IMR-90 (cell line): ENCODE data around the gene KIF6. TPM values are rescaled to one million over a fixed set of nuclear protein-coding genes. Genes with fewer than 3 reads are reported as not detected.

ENCODE experiments used
- ATAC-seq: fragments of 200-7000 bp; cut with Tn5 transposase; 2 replicates; pipeline ENCODE4 v1.9.1; 2020; ENCODE audit warnings: low read depth, mild to moderate bottlenecking, moderate library complexity
- BruUV-seq: library from RNA; stranded (reverse); fragments of 400-500 nt; replicated peaks from 2 replicates; lab custom pipeline; 2021; lab: Mats Ljungman, UMichigan
- CTCF ChIA-PET: fragments of 300-600 bp; formaldehyde crosslinking; extraction: SDS; loops from one replicate; lab custom pipeline; 2021; ENCODE audit warnings: antibody characterized with exemption; lab: Yijun Ruan, JAX
- POLR2A ChIA-PET: fragments of 300-600 bp; sonication (Branson Sonifier 250); formaldehyde crosslinking; loops from one replicate; lab custom pipeline; 2022; ENCODE audit warnings: antibody characterized with exemption; ENCODE audit not compliant: unreplicated experiment; lab: Charles Lee
- DNase-seq: peaks from one replicate; pipeline ENCODE4 v3.0.0; 2013
- H2AFZ ChIP-seq: replicated peaks from 2 replicates; pipeline ENCODE3; 2013; ENCODE audit warnings: low read length, mild to moderate bottlenecking; ENCODE audit not compliant: poor library complexity
- H2AK5ac ChIP-seq: 2 replicates; pipeline ENCODE4 v1.6.1; 2013; ENCODE audit warnings: low read depth, low read length, inconsistent platforms
- H2AK9ac ChIP-seq: replicated peaks from 2 replicates; pipeline ENCODE3; 2013; ENCODE audit warnings: mild to moderate bottlenecking, low read depth, low read length, moderate library complexity; ENCODE audit not compliant: poor library complexity
- H2BK120ac ChIP-seq: 2 replicates; pipeline ENCODE4 v1.6.1; 2013; ENCODE audit warnings: low read depth, low read length, inconsistent platforms
- H2BK15ac ChIP-seq: 3 replicates; pipeline ENCODE4 v1.6.1; 2013; ENCODE audit warnings: low read depth, low read length, inconsistent platforms
- H2BK20ac ChIP-seq: 2 replicates; pipeline ENCODE4 v1.6.1; 2013; ENCODE audit warnings: low read depth, mild to moderate bottlenecking, inconsistent platforms, low read length, moderate library complexity
- H2BK5ac ChIP-seq: 2 replicates; pipeline ENCODE4 v1.6.1; 2013; ENCODE audit warnings: mild to moderate bottlenecking, low read depth, low read length, inconsistent platforms; ENCODE audit not compliant: poor library complexity, severe bottlenecking
- H3K14ac ChIP-seq: replicated peaks from 2 replicates; pipeline ENCODE4 v1.6.1; 2013; ENCODE audit warnings: low read depth, low read length, inconsistent platforms
- H3K18ac ChIP-seq: 2 replicates; pipeline ENCODE4 v1.6.1; 2013; ENCODE audit warnings: low read depth, low read length, control low read depth
- H3K23ac ChIP-seq: 2 replicates; pipeline ENCODE4 v1.6.1; 2013; ENCODE audit warnings: low read depth, low read length, inconsistent platforms
- H3K27ac ChIP-seq: 2 replicates; pipeline ENCODE4 v1.5.1; 2013; ENCODE audit warnings: mild to moderate bottlenecking, control low read depth, low read length; ENCODE audit not compliant: insufficient read depth
- H3K27me3 ChIP-seq: 2 replicates; pipeline ENCODE4 v1.6.1; 2013; ENCODE audit warnings: low read length; ENCODE audit not compliant: control insufficient read depth, insufficient read depth
- H3K36me3 ChIP-seq: 2 replicates; pipeline ENCODE4 v1.6.1; 2013; ENCODE audit warnings: low read length, mixed read lengths; ENCODE audit not compliant: control insufficient read depth, insufficient read depth
- H3K4ac ChIP-seq: 2 replicates; pipeline ENCODE4 v1.6.1; 2013; ENCODE audit warnings: low read depth, low read length, inconsistent platforms
- H3K4me1 ChIP-seq: 2 replicates; pipeline ENCODE4 v1.6.1; 2013; ENCODE audit warnings: low read length, mixed read lengths; ENCODE audit not compliant: control insufficient read depth, insufficient read depth
- H3K4me2 ChIP-seq: 2 replicates; pipeline ENCODE4 v1.6.1; 2013; ENCODE audit warnings: low read depth, mild to moderate bottlenecking, control low read depth, low read length, moderate library complexity
- H3K4me3 ChIP-seq: 2 replicates; pipeline ENCODE4 v1.5.1; 2013; ENCODE audit warnings: low read depth, mild to moderate bottlenecking, control low read depth, low read length, moderate library complexity; ENCODE audit not compliant: insufficient read depth
- H3K56ac ChIP-seq: 2 replicates; pipeline ENCODE4 v1.6.1; 2013; ENCODE audit warnings: low read length, inconsistent platforms; ENCODE audit not compliant: insufficient read depth; ENCODE audit errors: extremely low read depth
- H3K79me1 ChIP-seq, 2 experiments: 2 replicates each; pipeline ENCODE4 v1.6.1; 2013; ENCODE audit warnings: low read length in 2 of 2, inconsistent platforms in 1 of 2, low read depth in 1 of 2
- H3K9ac ChIP-seq: 2 replicates; pipeline ENCODE4 v1.6.1; 2013; ENCODE audit warnings: low read depth, low read length, control low read depth
- H3K9me1 ChIP-seq: 2 replicates; pipeline ENCODE4 v1.6.1; 2013; ENCODE audit warnings: low read length, inconsistent platforms; ENCODE audit not compliant: insufficient read depth
- H3K9me3 ChIP-seq: 2 replicates; pipeline ENCODE4 v1.6.1; 2013; ENCODE audit warnings: low read length; ENCODE audit not compliant: control insufficient read depth, insufficient read depth
- H4K20me1 ChIP-seq: 2 replicates; pipeline ENCODE4 v1.6.1; 2013; ENCODE audit warnings: low read length, inconsistent platforms; ENCODE audit not compliant: insufficient read depth
- H4K5ac ChIP-seq: 2 replicates; pipeline ENCODE4 v1.6.1; 2013; ENCODE audit warnings: mild to moderate bottlenecking, low read depth, low read length, control low read depth
- H4K8ac ChIP-seq, 2 experiments: 2 replicates each; pipeline ENCODE4 v1.6.1; 2013; ENCODE audit warnings: low read depth in 2 of 2, low read length in 2 of 2, control low read depth in 1 of 2, inconsistent platforms in 1 of 2
- H4K91ac ChIP-seq: 2 replicates; pipeline ENCODE4 v1.6.1; 2013; ENCODE audit warnings: low read depth, low read length, inconsistent platforms; ENCODE audit not compliant: insufficient read depth
- BHLHE40 ChIP-seq: fragments of 150-350 bp; IDR thresholded peaks from 2 replicates; pipeline ENCODE4 v1.6.1; 2016; ENCODE audit warnings: mild to moderate bottlenecking, low read depth, low read length
- CEBPB ChIP-seq: IDR thresholded peaks from 2 replicates; pipeline ENCODE4 v1.6.1; 2012; ENCODE audit warnings: low read depth, low read length, improper control_type of control experiment
- CHD1 ChIP-seq: IDR thresholded peaks from 2 replicates; pipeline ENCODE4 v1.6.1; 2012; ENCODE audit warnings: low read depth, low read length, improper control_type of control experiment
- FOS ChIP-seq: fragments of 150-350 bp; IDR thresholded peaks from 2 replicates; pipeline ENCODE4 v1.6.1; 2016; ENCODE audit warnings: low read depth, low read length
- MAFK ChIP-seq: IDR thresholded peaks from 2 replicates; pipeline ENCODE4 v1.6.1; 2012; ENCODE audit warnings: low read depth, low read length, improper control_type of control experiment
- MAZ ChIP-seq: IDR thresholded peaks from 2 replicates; pipeline ENCODE4 v1.6.1; 2012; ENCODE audit warnings: low read depth, mild to moderate bottlenecking, low read length, improper control_type of control experiment, moderate library complexity, borderline replicate concordance
- MXI1 ChIP-seq: IDR thresholded peaks from 2 replicates; pipeline ENCODE4 v1.6.1; 2012; ENCODE audit warnings: low read depth, mild to moderate bottlenecking, low read length, moderate library complexity, borderline replicate concordance
- NFE2L2 ChIP-seq: fragments of 150-350 bp; IDR thresholded peaks from 2 replicates; pipeline ENCODE4 v1.6.1; 2016; ENCODE audit warnings: low read depth, mild to moderate bottlenecking, low read length
- POLR2A ChIP-seq: IDR thresholded peaks from 2 replicates; pipeline ENCODE4 v1.6.1; 2012; ENCODE audit warnings: mild to moderate bottlenecking, low read depth, low read length
- RAD21 ChIP-seq: IDR thresholded peaks from 2 replicates; pipeline ENCODE4 v1.6.1; 2012; ENCODE audit warnings: low read length, improper control_type of control experiment
- RCOR1 ChIP-seq: IDR thresholded peaks from 2 replicates; pipeline ENCODE4 v1.6.1; 2012; ENCODE audit warnings: mild to moderate bottlenecking, low read length, improper control_type of control experiment; ENCODE audit not compliant: insufficient replicate concordance
- RFX5 ChIP-seq: IDR thresholded peaks from 2 replicates; pipeline ENCODE4 v1.8.0; 2012; ENCODE audit warnings: low read depth, mild to moderate bottlenecking, low read length, moderate library complexity
- WGBS, 2 experiments: methylation state at CpG; one replicate each; pipeline versions ENCODE4 v1.1.5 to v1.1.7; 2013; ENCODE audit warnings: missing lambda C conversion rate in 2 of 2; ENCODE audit not compliant: insufficient read length in 1 of 2; ENCODE audit errors: extremely low coverage in 2 of 2; 5-methylcytosine and 5-hydroxymethylcytosine counted together
- dilution Hi-C: fragments of 300-500 bp; cut with HindIII; formaldehyde crosslinking; loops from one replicate; pipeline ENCODE4 v1.14.3; 2018; ENCODE audit warnings: low sequenced_read_pairs; ENCODE audit not compliant: unreplicated experiment
- in situ Hi-C: fragments of 300-500 bp; cut with MboI; formaldehyde crosslinking; loops from 3 replicates; pipeline ENCODE4 v1.14.3; 2019; ENCODE audit warnings: low sequenced_read_pairs, inconsistent platforms, mixed read lengths
- intact Hi-C: fragments of 100-400 bp; cut with micrococcal nuclease; formaldehyde crosslinking; loops from 2 replicates; pipeline ENCODE4 v1.10.0; 2022
- polyA plus RNA-seq, 3 experiments: library from polyadenylated mRNA; depleted of rRNA; stranded (reverse); fragments of >200 nt; gene quantifications; 2 replicates each; pipeline ENCODE4 v1.2.3, GENCODE V29; 2012; ENCODE audit warnings: low replicate concordance in 1 of 3
- total RNA-seq: library from RNA; depleted of rRNA; stranded (reverse); fragments of >200 nt; gene quantifications from 2 replicates; pipeline ENCODE4 v1.2.3, GENCODE V29; 2012
- TF ChIP-seq, protein P1 (sequence below): fragments of 150-350 bp; IDR thresholded peaks from 2 replicates; pipeline ENCODE4 v1.6.1; 2016; ENCODE audit warnings: low read depth, mild to moderate bottlenecking, low read length, moderate library complexity, borderline replicate concordance
- TF ChIP-seq, protein P2 (sequence below): fragments of 150-350 bp; IDR thresholded peaks from 2 replicates; pipeline ENCODE4 v1.6.1; 2017; ENCODE audit warnings: mild to moderate bottlenecking, antibody characterized with exemption, low read length, low read depth
- TF ChIP-seq, protein P3 (sequence below): conservative IDR thresholded peaks from 2 replicates; pipeline ENCODE4 v1.5.1; 2012; ENCODE audit warnings: mild to moderate bottlenecking, low read depth, low read length, improper control_type of control experiment

Gene KIF6
- total and polyA plus RNA-seq, 2 of the 4 experiments (the other 2 are of a cell fraction), result under 0.01 to 0.10 TPM

DNA sequence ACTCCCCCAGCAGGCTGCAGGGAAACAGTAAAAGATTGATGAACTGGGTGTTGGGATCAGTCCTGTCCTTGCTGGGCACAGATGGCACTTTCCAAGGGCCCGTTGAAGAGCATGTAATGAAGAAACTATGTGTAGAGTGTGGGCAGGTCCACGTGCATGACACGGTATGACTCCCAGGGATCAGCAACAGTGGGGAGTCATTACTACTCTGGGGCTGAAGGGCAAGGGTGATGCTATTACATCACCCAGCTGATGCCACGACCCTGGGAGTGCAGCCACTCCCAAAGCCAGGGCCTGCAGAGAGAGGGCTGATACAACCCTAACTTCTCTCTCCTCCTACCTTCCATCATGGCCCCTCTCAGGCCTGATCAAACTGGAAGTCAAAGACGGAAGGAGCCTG lies 431.1 kb downstream of the KIF6 start:
- Histone ChIP-seq H3K14ac (no peak overlapping the region), H2AK5ac (no peak overlapping the region), H2BK5ac (no peak overlapping the region), H2BK20ac (no peak overlapping the region), H3K9ac (no peak overlapping the region), H4K5ac (no peak overlapping the region), H3K4me3 (no peak overlapping the region), H2AK9ac (no peak overlapping the region), H3K36me3 (no peaks in the 10 kb centered on the region), H3K9me1 (no peaks in the 10 kb centered on the region), H3K23ac (no peak overlapping the region), H2AFZ (no peak overlapping the region), H3K27ac (no peak overlapping the region), H4K8ac (no peak overlapping the region), H2BK15ac (no peak overlapping the region), H2BK120ac (no peak overlapping the region), H3K79me1 (no peaks in the 10 kb centered on the region), H3K18ac (no peak overlapping the region), H4K20me1 (no peaks in the 10 kb centered on the region), H3K4me1 (no peaks in the 10 kb centered on the region), H3K9me3 (no peaks in the 10 kb centered on the region), H3K56ac (no peak overlapping the region), H3K4ac (no peak overlapping the region), H3K27me3 (no peaks in the 10 kb centered on the region; the same call in 1 of the 2 replicates), H3K4me2 (no peak overlapping the region), H4K91ac (no peak overlapping the region)
- in situ Hi-C loops, result no loop called here
- ChIA-PET CTCF (no interaction called here), POLR2A (no interaction called here)
- TF ChIP-seq, protein P1, sequence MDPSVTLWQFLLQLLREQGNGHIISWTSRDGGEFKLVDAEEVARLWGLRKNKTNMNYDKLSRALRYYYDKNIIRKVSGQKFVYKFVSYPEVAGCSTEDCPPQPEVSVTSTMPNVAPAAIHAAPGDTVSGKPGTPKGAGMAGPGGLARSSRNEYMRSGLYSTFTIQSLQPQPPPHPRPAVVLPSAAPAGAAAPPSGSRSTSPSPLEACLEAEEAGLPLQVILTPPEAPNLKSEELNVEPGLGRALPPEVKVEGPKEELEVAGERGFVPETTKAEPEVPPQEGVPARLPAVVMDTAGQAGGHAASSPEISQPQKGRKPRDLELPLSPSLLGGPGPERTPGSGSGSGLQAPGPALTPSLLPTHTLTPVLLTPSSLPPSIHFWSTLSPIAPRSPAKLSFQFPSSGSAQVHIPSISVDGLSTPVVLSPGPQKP, result no peak
- TF ChIP-seq CEBPB (no peak), RCOR1 (no peak), BHLHE40 (no peak), MXI1 (no peak), MAFK (no peak), NFE2L2 (no peak), FOS (no peak), RFX5 (no peak), CHD1 (no peak), MAZ (no peak), RAD21 (no peak), POLR2A (no peak)
- TF ChIP-seq, protein P2, sequence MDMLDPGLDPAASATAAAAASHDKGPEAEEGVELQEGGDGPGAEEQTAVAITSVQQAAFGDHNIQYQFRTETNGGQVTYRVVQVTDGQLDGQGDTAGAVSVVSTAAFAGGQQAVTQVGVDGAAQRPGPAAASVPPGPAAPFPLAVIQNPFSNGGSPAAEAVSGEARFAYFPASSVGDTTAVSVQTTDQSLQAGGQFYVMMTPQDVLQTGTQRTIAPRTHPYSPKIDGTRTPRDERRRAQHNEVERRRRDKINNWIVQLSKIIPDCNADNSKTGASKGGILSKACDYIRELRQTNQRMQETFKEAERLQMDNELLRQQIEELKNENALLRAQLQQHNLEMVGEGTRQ, result no peak
- TF ChIP-seq, protein P3, sequence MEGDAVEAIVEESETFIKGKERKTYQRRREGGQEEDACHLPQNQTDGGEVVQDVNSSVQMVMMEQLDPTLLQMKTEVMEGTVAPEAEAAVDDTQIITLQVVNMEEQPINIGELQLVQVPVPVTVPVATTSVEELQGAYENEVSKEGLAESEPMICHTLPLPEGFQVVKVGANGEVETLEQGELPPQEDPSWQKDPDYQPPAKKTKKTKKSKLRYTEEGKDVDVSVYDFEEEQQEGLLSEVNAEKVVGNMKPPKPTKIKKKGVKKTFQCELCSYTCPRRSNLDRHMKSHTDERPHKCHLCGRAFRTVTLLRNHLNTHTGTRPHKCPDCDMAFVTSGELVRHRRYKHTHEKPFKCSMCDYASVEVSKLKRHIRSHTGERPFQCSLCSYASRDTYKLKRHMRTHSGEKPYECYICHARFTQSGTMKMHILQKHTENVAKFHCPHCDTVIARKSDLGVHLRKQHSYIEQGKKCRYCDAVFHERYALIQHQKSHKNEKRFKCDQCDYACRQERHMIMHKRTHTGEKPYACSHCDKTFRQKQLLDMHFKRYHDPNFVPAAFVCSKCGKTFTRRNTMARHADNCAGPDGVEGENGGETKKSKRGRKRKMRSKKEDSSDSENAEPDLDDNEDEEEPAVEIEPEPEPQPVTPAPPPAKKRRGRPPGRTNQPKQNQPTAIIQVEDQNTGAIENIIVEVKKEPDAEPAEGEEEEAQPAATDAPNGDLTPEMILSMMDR, result no peak
- dilution Hi-C loops, result no loop called here
- intact Hi-C loops, result no loop called here
- ATAC-seq, result no peak
- no peak for DNase-seq
- no TSS peak for BruUV-seq
- 30% methylated on average over 2 of the region's 5 CpGs; no CpG with 5 or more reads in 1 of the 2 experiments for WGBS, 2 experiments
